Endothelial cell of umbilical vein (primary cell): ENCODE measurements around the gene FGF3. TPM values are rescaled to one million over a fixed set of nuclear protein-coding genes. Genes with fewer than 3 reads are reported as not detected.

ENCODE experiments used
- BruUV-seq: library from RNA; stranded (reverse); fragments of 400-500 nt; replicated peaks from 2 replicates; lab custom pipeline; 2021; lab: Mats Ljungman, UMichigan
- CTCF ChIA-PET: fragments of 300-600, 350-600 bp; sonication (Branson Sonifier 250); formaldehyde crosslinking; loops from one replicate; lab custom pipeline; 2021; ENCODE audit warnings: antibody characterized with exemption, inconsistent platforms; lab: Charles Lee
- POLR2A ChIA-PET: fragments of 300-600, 350-600 bp; sonication (Branson Sonifier 250); formaldehyde crosslinking; loops from one replicate; lab custom pipeline; 2021; ENCODE audit warnings: antibody characterized with exemption, inconsistent platforms; lab: Charles Lee
- DNase-seq: peaks from one replicate; pipeline ENCODE4 v3.0.0-alpha.2; 2011; ENCODE audit warnings: low read depth, low spot score
- FAIRE-seq: peaks from 2 replicates; lab custom pipeline; 2011; peaks lifted over from hg19 to GRCh38; lab: Jason Lieb, UNC
- H2AFZ ChIP-seq: 2 replicates; pipeline ENCODE4 v1.6.0; 2012; ENCODE audit warnings: low read depth, low read length, control low read depth, inconsistent platforms
- H3K27ac ChIP-seq: 2 replicates; pipeline ENCODE4 v1.5.1; 2011; ENCODE audit warnings: low read depth, mild to moderate bottlenecking, control low read depth, low read length, moderate library complexity; ENCODE audit not compliant: insufficient read depth
- H3K27me3 ChIP-seq, 2 experiments: 2 replicates each; pipeline versions ENCODE4 v1.6.0 to v1.6.1; 2011; ENCODE audit warnings: low read length in 2 of 2, mixed read lengths in 1 of 2; ENCODE audit not compliant: control insufficient read depth in 2 of 2, insufficient read depth in 2 of 2
- H3K36me3 ChIP-seq, 2 experiments: 2 replicates in 1 of 2; 3 replicates in 1 of 2; pipeline ENCODE4 v1.5.1; 2011; ENCODE audit warnings: low read length in 2 of 2, mild to moderate bottlenecking in 1 of 2, moderate library complexity in 1 of 2; ENCODE audit not compliant: control insufficient read depth in 2 of 2, insufficient read depth in 2 of 2; ENCODE audit errors: extremely low read depth in 1 of 2
- H3K4me1 ChIP-seq: 3 replicates; pipeline ENCODE4 v1.5.1; 2011; ENCODE audit warnings: mild to moderate bottlenecking, low read length; ENCODE audit not compliant: control insufficient read depth, insufficient read depth; ENCODE audit errors: extremely low read depth
- H3K4me2 ChIP-seq: 2 replicates; pipeline ENCODE4 v1.6.1; 2011; ENCODE audit warnings: low read length, control low read depth, mixed read lengths; ENCODE audit not compliant: insufficient read depth
- H3K4me3 ChIP-seq, 3 experiments: fragments of 200-600 bp in 1 of 3; sonication (generic), shearing (Covaris generic) in 1 of 3; replicated peaks in 1 of 3; 2 replicates each; pipeline ENCODE4 v1.5.1; 2011 to 2016; ENCODE audit warnings: control low read depth in 3 of 3, low read length in 3 of 3, mild to moderate bottlenecking in 2 of 3, inconsistent platforms in 1 of 3, low read depth in 1 of 3, moderate library complexity in 1 of 3; ENCODE audit not compliant: insufficient read depth in 1 of 3
- H3K79me2 ChIP-seq: 2 replicates; pipeline ENCODE4 v1.6.0; 2012; ENCODE audit warnings: low read length, inconsistent platforms; ENCODE audit not compliant: control insufficient read depth, insufficient read depth
- H3K9ac ChIP-seq: replicated peaks from 2 replicates; pipeline ENCODE3; 2011; ENCODE audit warnings: low read length, control low read depth; ENCODE audit not compliant: insufficient read depth; ENCODE audit errors: extremely low read depth
- H3K9me1 ChIP-seq: replicated peaks from 3 replicates; pipeline ENCODE4 v1.6.0; 2011; ENCODE audit warnings: mild to moderate bottlenecking, low read length; ENCODE audit not compliant: control insufficient read depth, insufficient read depth; ENCODE audit errors: extremely low read depth
- H3K9me3 ChIP-seq: replicated peaks from 2 replicates; pipeline ENCODE4 v1.5.1; 2012; ENCODE audit warnings: low read length, inconsistent platforms; ENCODE audit not compliant: control insufficient read depth, insufficient read depth
- H4K20me1 ChIP-seq: replicated peaks from 2 replicates; pipeline ENCODE3; 2011; ENCODE audit warnings: mild to moderate bottlenecking, low read length; ENCODE audit not compliant: control insufficient read depth, insufficient read depth; ENCODE audit errors: extremely low read depth
- EZH2 ChIP-seq: IDR thresholded peaks from 2 replicates; pipeline ENCODE4 v1.6.1; 2012; ENCODE audit warnings: borderline replicate concordance, low read depth, mild to moderate bottlenecking, moderate library complexity, low read length, inconsistent platforms; ENCODE audit not compliant: severe bottlenecking
- FOS ChIP-seq: IDR thresholded peaks from 2 replicates; pipeline ENCODE4 v1.6.1; 2011; ENCODE audit warnings: mild to moderate bottlenecking, low read length, moderate library complexity, borderline replicate concordance; ENCODE audit not compliant: insufficient read depth
- GATA2 ChIP-seq: IDR thresholded peaks from 2 replicates; pipeline ENCODE4 v1.7.0; 2011; ENCODE audit warnings: low read depth, mild to moderate bottlenecking, moderate library complexity, mixed read lengths, low read length; ENCODE audit not compliant: insufficient read length, insufficient read depth
- JUN ChIP-seq: IDR thresholded peaks from 2 replicates; pipeline ENCODE4 v1.6.1; 2011; ENCODE audit warnings: borderline replicate concordance, low read depth; ENCODE audit not compliant: insufficient read length, insufficient read depth
- MYC ChIP-seq: IDR thresholded peaks from one replicate; pipeline ENCODE4 v1.6.1; 2011; ENCODE audit warnings: mild to moderate bottlenecking, low read depth, low read length
- POLR2A ChIP-seq: IDR thresholded peaks from 2 replicates; pipeline ENCODE4 v1.6.1; 2012; ENCODE audit warnings: low read depth, mild to moderate bottlenecking, control low read depth, low read length
- POLR2AphosphoS5 ChIP-seq: IDR thresholded peaks from 2 replicates; pipeline ENCODE4 v1.6.1; 2012; ENCODE audit warnings: low read depth, mild to moderate bottlenecking, control low read depth, low read length, moderate library complexity; ENCODE audit not compliant: insufficient read depth
- dilution Hi-C: fragments of 300-500 bp; cut with MboI; formaldehyde crosslinking; loops from one replicate; pipeline ENCODE4 v1.15.0; 2019; ENCODE audit warnings: low sequenced_read_pairs; ENCODE audit not compliant: extremely low pct_ligation_motif_present
- intact Hi-C: fragments of 100-400 bp; cut with micrococcal nuclease; formaldehyde crosslinking; loops from one replicate; pipeline ENCODE4 v1.10.0; 2022
- polyA plus RNA-seq, 4 experiments: library from polyadenylated mRNA; depleted of rRNA in 3 of 4; stranded (reverse) in 3 of 4; unstranded in 1 of 4; fragments of >200 nt; gene quantifications; 2 replicates each; pipeline versions ENCODE4 v1.2.1 to v1.2.3, GENCODE V29; 2011 to 2012; ENCODE audit warnings: missing spikeins in 1 of 4
- total RNA-seq: library from RNA; stranded (reverse); gene quantifications from 2 replicates; pipeline ENCODE4 v1.2.3, GENCODE V29; 2021
- TF ChIP-seq, protein P1 (sequence below), 2 donors: IDR thresholded peaks; 1 replicate in 1 of 2; 2 replicates in 1 of 2; pipeline ENCODE4 v1.5.1; 2011; ENCODE audit warnings: low read length in 2 of 2, mild to moderate bottlenecking in 2 of 2, moderate library complexity in 2 of 2, control low read depth in 1 of 2, inconsistent platforms in 1 of 2, low read depth in 1 of 2; ENCODE audit not compliant: insufficient read depth in 1 of 2; ENCODE audit errors: extremely low read depth in 1 of 2
- TF ChIP-seq, protein P2 (sequence below): IDR thresholded peaks from 2 replicates; pipeline ENCODE4 v1.6.1; 2011; ENCODE audit not compliant: insufficient read depth, insufficient read length

FGF3 gene
- total and polyA plus RNA-seq, 2 donors (not counting 3 experiments of a cell fraction or from before 2014, with no cell fraction given), result not detected

DNA sequence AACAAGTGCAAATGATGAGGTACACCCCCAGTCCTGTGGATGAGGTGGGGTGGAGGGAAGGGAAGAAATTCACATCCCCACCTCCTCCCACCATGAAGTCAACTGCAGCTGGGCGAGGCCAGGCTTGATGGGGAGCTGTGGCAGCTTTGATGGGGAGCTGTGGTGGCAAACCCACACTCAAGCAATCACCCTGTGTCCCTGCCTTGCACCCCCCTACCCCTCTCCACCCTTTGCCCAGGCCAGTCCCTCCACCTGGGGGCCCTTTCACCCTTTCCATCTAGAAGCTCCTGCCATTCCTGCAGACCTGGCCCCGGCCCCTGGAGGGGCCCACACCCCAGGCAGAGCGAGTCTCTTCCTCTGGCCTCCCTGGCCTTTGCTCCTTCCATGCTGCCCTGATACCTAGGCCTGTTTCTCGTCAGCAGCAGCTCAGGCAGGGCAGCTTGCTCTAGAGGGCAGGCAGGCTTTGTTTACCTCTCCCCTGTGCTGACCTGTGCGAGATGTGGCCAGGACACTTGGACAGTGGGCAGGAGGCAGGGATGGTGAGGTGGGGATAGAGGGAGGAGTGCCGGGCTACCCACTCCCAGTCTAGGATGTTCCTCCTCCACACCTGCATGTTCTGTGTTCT, 4.5 kb upstream of the FGF3 start:
- no peaks in the 10 kb centered on the region for H3K9me3 ChIP-seq
- ChIA-PET CTCF (no interaction called here), POLR2A (no interaction called here)
- no peaks in the 10 kb centered on the region for H3K79me2 ChIP-seq
- H3K4me3 ChIP-seq, result no peak overlapping the region
- no peak for TF ChIP-seq POLR2A
- TF ChIP-seq POLR2AphosphoS5, result no peak
- TF ChIP-seq JUN, result no peak
- TF ChIP-seq, protein P1, sequence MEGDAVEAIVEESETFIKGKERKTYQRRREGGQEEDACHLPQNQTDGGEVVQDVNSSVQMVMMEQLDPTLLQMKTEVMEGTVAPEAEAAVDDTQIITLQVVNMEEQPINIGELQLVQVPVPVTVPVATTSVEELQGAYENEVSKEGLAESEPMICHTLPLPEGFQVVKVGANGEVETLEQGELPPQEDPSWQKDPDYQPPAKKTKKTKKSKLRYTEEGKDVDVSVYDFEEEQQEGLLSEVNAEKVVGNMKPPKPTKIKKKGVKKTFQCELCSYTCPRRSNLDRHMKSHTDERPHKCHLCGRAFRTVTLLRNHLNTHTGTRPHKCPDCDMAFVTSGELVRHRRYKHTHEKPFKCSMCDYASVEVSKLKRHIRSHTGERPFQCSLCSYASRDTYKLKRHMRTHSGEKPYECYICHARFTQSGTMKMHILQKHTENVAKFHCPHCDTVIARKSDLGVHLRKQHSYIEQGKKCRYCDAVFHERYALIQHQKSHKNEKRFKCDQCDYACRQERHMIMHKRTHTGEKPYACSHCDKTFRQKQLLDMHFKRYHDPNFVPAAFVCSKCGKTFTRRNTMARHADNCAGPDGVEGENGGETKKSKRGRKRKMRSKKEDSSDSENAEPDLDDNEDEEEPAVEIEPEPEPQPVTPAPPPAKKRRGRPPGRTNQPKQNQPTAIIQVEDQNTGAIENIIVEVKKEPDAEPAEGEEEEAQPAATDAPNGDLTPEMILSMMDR (IDR thresholded peaks at IDR 0.05; ENCODE audit: extremely low read depth in 1 of 2, insufficient read depth in 1 of 2, low read depth in 1 of 2, low read length in 2 of 2), result no peak
- no peak for TF ChIP-seq FOS
- TF ChIP-seq, protein P2, sequence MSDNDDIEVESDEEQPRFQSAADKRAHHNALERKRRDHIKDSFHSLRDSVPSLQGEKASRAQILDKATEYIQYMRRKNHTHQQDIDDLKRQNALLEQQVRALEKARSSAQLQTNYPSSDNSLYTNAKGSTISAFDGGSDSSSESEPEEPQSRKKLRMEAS, result no peak
- TF ChIP-seq EZH2, result no peak
- TF ChIP-seq MYC, result no peak
- no peak for TF ChIP-seq GATA2
- intact Hi-C loops, result no loop called here
- H3K9me1 ChIP-seq, result no peaks in the 10 kb centered on the region
- dilution Hi-C loops, result no loop called here
- no TSS peak for BruUV-seq
- H3K27me3 ChIP-seq, result peaks cover 17 to 18% of the 10 kb centered on the region in 2 experiments
- H3K4me2 ChIP-seq, result no peak overlapping the region
- H3K4me1 ChIP-seq, result no peaks in the 10 kb centered on the region
- no peak overlapping the region for H3K9ac ChIP-seq
- no peak overlapping the region for H3K27ac ChIP-seq
- H3K36me3 ChIP-seq, result no peaks in the 10 kb centered on the region
- H2AFZ ChIP-seq, result no peak overlapping the region
- FAIRE-seq (no peak), DNase-seq (no peak)
- no peaks in the 10 kb centered on the region for H4K20me1 ChIP-seq
